Large intestine (tissue), 12 donors: Measurements from ENCODE around the gene PEX1. TPM values are rescaled to one million over a fixed set of nuclear protein-coding genes. Genes with fewer than 3 reads are reported as not detected.

Experiments
- DNase-seq, 2 donors: peaks; one replicate each; pipeline versions ENCODE4 v3.0.0 to v3.0.0-alpha.2; 2013
- H3K27ac ChIP-seq: one replicate; pipeline ENCODE4 v1.5.1; 2013; ENCODE audit warnings: low read length
- H3K27me3 ChIP-seq: 2 replicates; pipeline ENCODE4 v1.6.1; 2013; ENCODE audit warnings: low read length; ENCODE audit not compliant: control insufficient read depth, insufficient read depth
- H3K36me3 ChIP-seq: 2 replicates; pipeline ENCODE4 v1.6.1; 2013; ENCODE audit warnings: low read length; ENCODE audit not compliant: control insufficient read depth, insufficient read depth
- H3K4me1 ChIP-seq: one replicate; pipeline ENCODE4 v1.6.1; 2013; ENCODE audit warnings: low read length; ENCODE audit not compliant: control insufficient read depth, insufficient read depth
- H3K4me3 ChIP-seq: one replicate; pipeline ENCODE4 v1.5.1; 2013; ENCODE audit warnings: low read length
- H3K9me3 ChIP-seq: one replicate; pipeline ENCODE4 v1.6.1; 2013; ENCODE audit warnings: mild to moderate bottlenecking, low read depth, low read length, moderate library complexity; ENCODE audit not compliant: control insufficient read depth
- WGBS: methylation state at CpG from one replicate; pipeline ENCODE4 v1.1.5; 2013; ENCODE audit warnings: low lambda C conversion rate; ENCODE audit not compliant: insufficient coverage; 5-methylcytosine and 5-hydroxymethylcytosine counted together
- long read RNA-seq, 11 donors: transcript quantifications; one replicate each; lab custom pipeline, GENCODE V29; 2026
- polyA plus RNA-seq: library from polyadenylated mRNA; unstranded; fragments of 120-200 nt; gene quantifications from one replicate; pipeline ENCODE4 v1.2.1, GENCODE V29; 2013

The PEX1 gene
- polyA plus RNA-seq: 37.5 TPM
- long read RNA-seq, donor 1, full-length matches to known transcripts: 1 of 1 reads
- long read RNA-seq, donor 1, partial matches to known transcripts: 0 of 1 reads
- long read RNA-seq, donor 1, other reads (novel, unspliced or antisense): 0 of 1 reads
- long read RNA-seq, donor 2, partial matches to known transcripts: 12 of 14 reads
- long read RNA-seq, donor 2, other reads (novel, unspliced or antisense): 0 of 14 reads
- long read RNA-seq, donor 3, full-length matches to known transcripts: 5 of 11 reads
- long read RNA-seq, donor 3, partial matches to known transcripts: 6 of 11 reads
- long read RNA-seq, donor 3, other reads (novel, unspliced or antisense): 0 of 11 reads
- long read RNA-seq, donor 4: 0 reads
- long read RNA-seq, donor 5, partial matches to known transcripts: 5 of 5 reads
- long read RNA-seq, donor 5, other reads (novel, unspliced or antisense): 0 of 5 reads
- long read RNA-seq, donor 6, partial matches to known transcripts: 0 of 2 reads
- long read RNA-seq, donor 6, other reads (novel, unspliced or antisense): 0 of 2 reads
- long read RNA-seq, donor 7, full-length matches to known transcripts: 1 of 1 reads
- long read RNA-seq, donor 7, partial matches to known transcripts: 0 of 1 reads
- long read RNA-seq, donor 7, other reads (novel, unspliced or antisense): 0 of 1 reads
- long read RNA-seq, donor 8, full-length matches to known transcripts: 1 of 17 reads
- long read RNA-seq, donor 8, partial matches to known transcripts: 16 of 17 reads
- long read RNA-seq, donor 8, other reads (novel, unspliced or antisense): 0 of 17 reads
- long read RNA-seq, donor 9, full-length matches to known transcripts: 3 of 9 reads
- long read RNA-seq, donor 9, partial matches to known transcripts: 6 of 9 reads
- long read RNA-seq, donor 9, other reads (novel, unspliced or antisense): 0 of 9 reads
- long read RNA-seq, donor 10, full-length matches to known transcripts: 1 of 7 reads
- long read RNA-seq, donor 10, partial matches to known transcripts: 0 of 7 reads
- long read RNA-seq, donor 10, other reads (novel, unspliced or antisense): 6 of 7 reads
- long read RNA-seq, donor 11, full-length matches to known transcripts: 2 of 2 reads
- long read RNA-seq, donor 11, partial matches to known transcripts: 0 of 2 reads
- long read RNA-seq, donor 11, other reads (novel, unspliced or antisense): 0 of 2 reads

DNA sequence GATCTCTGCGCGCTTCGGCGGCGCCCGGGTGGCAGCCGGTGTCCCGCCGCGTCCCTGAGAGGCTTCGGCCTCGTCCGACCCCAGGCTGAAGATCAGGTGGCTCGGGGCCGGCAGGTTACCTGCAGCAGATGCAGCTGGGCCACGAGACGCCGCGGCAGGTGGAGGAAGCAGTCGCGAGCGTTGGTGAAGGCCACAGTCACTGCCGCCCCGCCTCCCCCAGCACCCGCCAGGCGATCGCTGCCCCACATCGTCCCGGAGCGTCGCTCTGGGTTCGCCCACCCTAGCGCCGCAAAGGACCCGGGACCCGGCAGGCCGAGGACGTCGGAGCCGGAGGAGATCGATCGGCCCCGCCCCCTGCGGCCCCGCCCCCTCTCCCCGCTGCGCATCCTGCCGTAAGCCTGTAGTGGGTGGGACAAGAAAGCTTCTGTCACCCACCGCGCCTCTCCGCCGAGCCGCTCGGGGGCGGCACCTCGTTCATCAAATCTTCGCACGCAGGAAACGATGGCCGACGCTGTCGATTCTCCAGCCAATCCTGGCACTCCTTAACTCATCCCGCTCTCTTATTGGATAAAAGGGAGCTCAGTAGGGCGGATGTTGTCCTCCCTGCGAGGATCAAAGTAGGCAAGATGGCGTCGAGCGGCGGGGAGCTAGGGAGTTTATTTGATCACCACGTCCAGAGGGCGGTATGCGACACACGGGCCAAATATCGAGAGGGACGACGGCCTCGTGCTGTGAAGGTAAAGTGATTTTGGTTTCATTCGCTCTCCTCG is at the start of gene PEX1, which contains the start of gene RBM48:
PEX1 (minus strand) TSS at position 333 of the 770 bp plus-strand sequence; CDS start at position 248, 85 bp downstream.
RBM48 (plus strand) TSS at position 608 of the 770 bp plus-strand sequence; CDS start at position 627, 19 bp downstream.
- no peaks in the 10 kb centered on the region for H3K27me3 ChIP-seq
- no peaks in the 10 kb centered on the region for H3K9me3 ChIP-seq
- peaks cover 24% of the 10 kb centered on the region for H3K36me3 ChIP-seq
- peak within 1 kb of the TSS; percentile 89 for H3K4me3 ChIP-seq
- peak within 1 kb of the TSS; percentile 89 for H3K27ac ChIP-seq
- DNase-seq: peak; percentile 98 to 99
- WGBS: no CpG with 5 or more reads among the region's 79 CpGs
- peaks cover 5% of the 10 kb centered on the region for H3K4me1 ChIP-seq

DNA sequence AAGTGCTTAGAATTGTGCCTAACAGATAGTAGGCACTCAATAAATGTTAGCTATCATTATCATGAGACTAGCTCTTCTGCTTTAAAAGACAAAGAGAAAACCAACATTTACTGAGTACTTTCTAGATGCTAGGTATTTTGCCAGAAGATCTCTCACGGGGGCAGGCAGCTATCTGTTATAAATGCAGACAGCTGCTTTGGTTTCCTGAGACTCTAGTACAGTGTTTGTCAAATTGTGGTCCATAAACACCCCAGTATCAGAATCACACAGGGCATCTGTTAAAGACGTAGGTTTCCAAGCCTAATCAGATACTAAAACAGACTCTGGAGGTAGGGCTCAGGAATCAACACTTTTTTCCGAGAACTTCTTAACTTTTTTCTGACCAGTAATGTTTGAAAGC is 48.0 kb upstream of the PEX1 start:
- no peaks in the 10 kb centered on the region for H3K27me3 ChIP-seq
- no peak overlapping the region for H3K27ac ChIP-seq
- H3K4me3 ChIP-seq: no peak overlapping the region
- 100% methylated on average over 2 of the region's 3 CpGs for WGBS
- H3K4me1 ChIP-seq: no peaks in the 10 kb centered on the region
- peaks cover 60% of the 10 kb centered on the region for H3K36me3 ChIP-seq
- DNase-seq: no peak
- H3K9me3 ChIP-seq: no peaks in the 10 kb centered on the region

DNA sequence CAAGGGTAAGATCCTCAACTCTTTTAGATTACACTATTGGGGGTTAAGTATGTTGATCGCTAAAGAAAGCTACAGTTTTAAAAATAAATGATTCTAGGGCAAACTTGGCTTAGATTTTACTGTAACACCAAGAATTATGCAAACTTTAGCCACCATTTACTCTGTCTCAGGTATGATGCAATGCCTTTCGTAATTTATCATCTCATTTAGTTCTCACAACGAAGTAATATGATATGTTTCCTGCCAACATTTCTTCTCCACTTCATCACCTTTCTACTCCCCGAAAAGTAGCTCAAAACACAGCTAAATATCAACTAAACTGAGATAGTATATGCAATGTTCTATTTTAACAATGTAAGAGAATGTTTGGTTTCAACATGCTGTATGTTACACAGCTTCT is 40.8 kb upstream of the PEX1 start:
- Histone ChIP-seq H3K27ac (no peak overlapping the region), H3K27me3 (no peaks in the 10 kb centered on the region), H3K9me3 (no peaks in the 10 kb centered on the region), H3K4me3 (no peak overlapping the region), H3K36me3 (peaks cover 46% of the 10 kb centered on the region), H3K4me1 (no peaks in the 10 kb centered on the region)
- no peak for DNase-seq
- WGBS: 100% methylated on average over 3 of the region's 4 CpGs

DNA sequence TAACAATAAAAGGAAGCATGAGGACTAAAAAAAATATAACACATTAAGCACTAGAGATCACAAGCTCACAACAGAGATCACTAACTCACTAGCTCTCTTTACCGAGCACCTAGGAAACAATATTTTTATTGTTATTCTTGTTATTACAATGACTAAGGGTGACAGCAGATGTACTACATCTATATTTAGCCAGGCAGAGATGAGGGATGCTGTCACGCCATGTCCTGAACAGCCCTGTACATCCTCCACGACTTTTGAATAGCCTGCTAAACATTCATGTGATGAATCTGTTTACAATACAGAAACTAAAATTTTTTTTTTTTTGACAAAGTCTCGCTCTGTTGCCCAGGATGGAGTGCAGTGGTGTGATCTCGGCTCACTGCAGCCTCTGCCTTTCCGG is 39.1 kb upstream of the PEX1 start:
- DNase-seq: no peak
- no peak overlapping the region for H3K27ac ChIP-seq
- no peak overlapping the region for H3K4me3 ChIP-seq
- H3K9me3 ChIP-seq: no peaks in the 10 kb centered on the region
- no peaks in the 10 kb centered on the region for H3K4me1 ChIP-seq
- H3K27me3 ChIP-seq: no peaks in the 10 kb centered on the region
- whole genome bisulfite sequencing: 90% methylated on average over 2 of the region's 6 CpGs
- H3K36me3 ChIP-seq: peaks cover 47% of the 10 kb centered on the region

DNA sequence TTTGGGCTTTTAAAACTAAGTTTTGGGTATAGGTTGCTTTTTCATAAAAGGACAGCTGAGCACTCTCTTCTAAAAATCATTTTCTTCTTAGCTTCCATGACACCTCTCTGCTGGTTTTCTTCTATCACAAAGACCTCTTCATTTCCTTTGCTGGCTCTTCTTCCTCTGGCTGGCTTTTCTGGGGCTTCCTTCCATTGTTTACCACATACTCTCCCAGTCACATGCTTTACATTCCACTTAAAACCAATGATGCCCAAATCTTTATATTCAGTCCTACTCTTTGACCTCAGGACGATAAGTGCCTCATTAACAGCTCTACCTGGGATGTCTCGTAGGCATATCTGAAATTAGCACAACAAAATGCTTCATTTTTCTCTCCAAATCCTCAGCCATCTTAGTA is 35.0 kb upstream of the PEX1 start:
- no peak overlapping the region for H3K27ac ChIP-seq
- peaks cover 31% of the 10 kb centered on the region for H3K36me3 ChIP-seq
- H3K27me3 ChIP-seq: no peaks in the 10 kb centered on the region
- no peaks in the 10 kb centered on the region for H3K4me1 ChIP-seq
- no peak for DNase-seq
- WGBS: no CpG with 5 or more reads among the region's 2 CpGs
- H3K9me3 ChIP-seq: no peaks in the 10 kb centered on the region
- H3K4me3 ChIP-seq: no peak overlapping the region

DNA sequence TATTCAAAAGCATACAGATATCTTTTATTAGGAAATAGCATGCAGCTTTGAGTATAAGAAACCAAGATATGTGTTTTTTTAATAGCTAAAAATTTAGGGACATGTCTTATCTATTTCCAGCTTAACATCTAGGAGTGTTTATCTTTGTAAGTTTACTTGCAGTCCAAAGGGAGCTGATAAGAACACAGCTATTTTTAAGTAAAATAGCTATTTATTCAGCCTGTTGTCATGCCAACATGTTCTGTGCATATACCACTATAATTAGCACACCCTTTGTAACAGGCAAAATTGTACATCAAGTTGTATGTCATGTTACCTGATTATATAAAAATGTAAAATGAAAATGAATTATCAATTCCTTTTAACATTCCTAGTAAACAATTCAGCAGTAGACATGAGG is 32.3 kb upstream of the PEX1 start:
- no peak for DNase-seq
- Histone ChIP-seq H3K4me3 (no peak overlapping the region), H3K9me3 (no peaks in the 10 kb centered on the region), H3K4me1 (no peaks in the 10 kb centered on the region), H3K27ac (no peak overlapping the region), H3K27me3 (no peaks in the 10 kb centered on the region), H3K36me3 (peaks cover 15% of the 10 kb centered on the region)

DNA sequence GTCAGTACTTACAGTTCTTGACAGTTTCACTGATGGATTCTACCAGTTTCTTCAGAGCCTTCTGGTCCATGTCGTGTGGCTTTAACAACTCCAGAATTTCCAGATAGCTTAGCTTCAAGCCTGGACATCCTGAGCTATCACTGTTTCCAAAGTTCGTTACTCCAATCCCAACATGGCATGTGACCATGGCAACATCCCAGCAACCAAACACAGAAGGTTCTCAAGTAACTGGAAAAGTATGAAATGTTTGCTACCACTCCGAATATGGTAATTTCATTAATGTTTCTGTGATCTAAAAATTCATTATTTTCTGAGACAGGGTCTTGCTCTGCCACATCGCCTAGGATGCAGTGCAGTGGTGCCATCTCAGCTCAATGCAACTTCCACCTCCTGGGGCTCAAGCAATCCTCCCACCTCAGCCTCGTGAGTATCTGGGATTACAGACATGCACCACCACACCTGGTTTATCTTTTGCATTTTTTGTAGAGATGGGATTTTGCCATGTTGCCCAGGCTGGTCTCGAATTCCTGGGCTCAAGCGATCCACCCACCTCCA is 29.6 kb upstream of the PEX1 start:
- H3K4me1 ChIP-seq: no peaks in the 10 kb centered on the region
- H3K36me3 ChIP-seq: peaks cover 2% of the 10 kb centered on the region
- DNase-seq: no peak
- no peaks in the 10 kb centered on the region for H3K27me3 ChIP-seq
- H3K4me3 ChIP-seq: no peak overlapping the region
- WGBS: no CpG with 5 or more reads among the region's 7 CpGs
- H3K9me3 ChIP-seq: no peaks in the 10 kb centered on the region
- H3K27ac ChIP-seq: no peak overlapping the region

DNA sequence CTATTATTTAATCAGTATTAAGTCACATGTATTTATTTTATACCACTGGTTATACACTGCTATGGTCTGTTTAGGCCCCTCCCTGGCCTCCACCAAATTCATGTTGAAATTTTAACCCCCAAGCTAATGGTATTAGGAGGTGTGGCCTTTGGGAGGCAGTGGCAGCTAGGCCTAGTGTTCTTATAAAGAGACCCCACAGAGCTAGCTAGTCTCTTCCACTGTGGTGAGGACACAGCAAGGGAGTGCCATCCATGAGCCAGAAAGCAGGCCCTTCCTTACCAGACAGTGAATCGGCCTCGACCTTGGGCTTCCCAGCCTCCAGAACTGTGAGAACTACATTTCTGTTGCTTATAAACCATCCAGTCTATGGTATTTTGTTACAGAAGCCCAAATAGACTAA is 28.9 kb upstream of the PEX1 start:
- no CpG with 5 or more reads among the region's 2 CpGs for WGBS
- Histone ChIP-seq H3K9me3 (no peaks in the 10 kb centered on the region), H3K4me1 (no peaks in the 10 kb centered on the region), H3K4me3 (no peak overlapping the region), H3K27me3 (no peaks in the 10 kb centered on the region), H3K36me3 (peaks cover 2% of the 10 kb centered on the region), H3K27ac (no peak overlapping the region)
- no peak for DNase-seq

DNA sequence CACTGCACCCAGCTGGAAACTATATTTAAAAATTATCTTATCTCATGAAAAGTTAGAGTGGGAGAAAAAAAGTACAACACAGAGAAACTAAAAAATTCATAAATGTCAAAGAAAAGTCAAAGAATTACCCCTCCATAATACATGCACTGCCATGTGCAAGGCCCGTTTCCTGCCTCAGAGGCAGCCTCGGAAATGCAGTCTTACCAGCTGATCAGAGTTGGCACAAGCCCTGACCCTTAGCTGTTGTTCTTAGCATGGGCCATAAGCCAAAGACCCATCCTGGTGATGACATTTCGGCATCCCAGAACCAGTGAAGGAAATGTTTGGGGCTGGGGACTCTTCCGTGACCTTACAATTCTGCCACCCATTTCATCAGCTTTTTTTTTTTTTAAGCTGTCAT is 21.9 kb upstream of the PEX1 start:
- H3K36me3 ChIP-seq: no peaks in the 10 kb centered on the region
- no peak overlapping the region for H3K27ac ChIP-seq
- no peak overlapping the region for H3K4me3 ChIP-seq
- H3K9me3 ChIP-seq: peaks cover 11% of the 10 kb centered on the region
- H3K4me1 ChIP-seq: no peaks in the 10 kb centered on the region
- WGBS: 55% methylated on average over 2 of the region's 4 CpGs
- DNase-seq: no peak
- H3K27me3 ChIP-seq: no peaks in the 10 kb centered on the region
